GM11168 (cell line): ENCODE results near the gene ROPN1.

ENCODE experiments used
- in situ Hi-C: fragments of 300-500 bp; cut with MboI; formaldehyde crosslinking; loops from one replicate; pipeline ENCODE4 v1.12.0; 2022; ENCODE audit warnings: low sequenced_read_pairs; ENCODE audit not compliant: unreplicated experiment

Gene ROPN1

GRCh38 chr3:123951522-123952447, 40.1 kb downstream of the ROPN1 start:
- in situ Hi-C loops, result no loop called here

- in situ Hi-C loops, result no loop called here
Measured at GRCh38 chr3:123949641-123950040, 42.3 kb downstream of the ROPN1 start.

DNA sequence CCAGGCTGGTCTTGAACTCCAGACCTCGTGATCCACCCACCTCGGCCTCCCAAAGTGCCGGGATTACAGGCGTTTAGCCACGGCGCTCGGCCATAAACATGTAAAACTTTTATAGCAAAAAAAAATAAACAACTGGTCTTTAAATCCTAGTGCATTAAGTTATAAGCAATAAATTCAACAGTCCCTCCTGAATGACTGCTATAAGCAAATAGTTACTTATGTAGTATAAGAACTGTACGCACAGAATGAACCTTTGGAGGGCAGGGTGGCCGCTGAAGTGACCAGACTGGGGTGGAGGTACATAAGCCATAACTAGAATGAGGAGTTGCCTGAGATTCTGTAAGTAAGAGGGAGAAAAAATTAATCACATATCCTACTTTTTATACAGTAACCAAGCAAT, 43.5 kb downstream of the ROPN1 start:
- in situ Hi-C loops, result no loop called here

- in situ Hi-C loops, result no loop called here
Measured at GRCh38 chr3:123947482-123947881, 44.4 kb downstream of the ROPN1 start.

DNA sequence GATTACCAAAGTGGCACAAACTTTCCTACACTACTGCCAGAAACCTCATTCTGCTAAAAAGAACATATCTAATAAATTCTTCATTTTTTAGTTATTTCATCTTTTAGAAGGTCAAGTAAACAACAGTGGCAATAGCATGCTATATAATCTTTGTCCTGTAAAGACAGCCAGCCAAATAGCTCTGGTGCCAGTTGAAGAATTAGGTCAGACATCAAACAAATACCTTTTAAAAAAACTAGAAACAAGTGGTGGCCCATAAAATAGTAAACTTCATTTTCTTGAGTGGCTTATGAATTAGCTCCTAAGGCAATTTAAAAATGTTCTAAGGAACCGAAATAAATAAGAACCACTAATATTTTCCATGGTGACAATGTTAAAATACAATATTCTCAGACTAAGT, 50.4 kb downstream of the ROPN1 start:
- in situ Hi-C loops, result no loop called here

GRCh38 chr3:123941121-123941520, 50.8 kb downstream of the ROPN1 start:
- in situ Hi-C loops, result no loop called here

GRCh38 chr3:123939706-123940105, 52.2 kb downstream of the ROPN1 start:
- in situ Hi-C loops, result no loop called here

DNA sequence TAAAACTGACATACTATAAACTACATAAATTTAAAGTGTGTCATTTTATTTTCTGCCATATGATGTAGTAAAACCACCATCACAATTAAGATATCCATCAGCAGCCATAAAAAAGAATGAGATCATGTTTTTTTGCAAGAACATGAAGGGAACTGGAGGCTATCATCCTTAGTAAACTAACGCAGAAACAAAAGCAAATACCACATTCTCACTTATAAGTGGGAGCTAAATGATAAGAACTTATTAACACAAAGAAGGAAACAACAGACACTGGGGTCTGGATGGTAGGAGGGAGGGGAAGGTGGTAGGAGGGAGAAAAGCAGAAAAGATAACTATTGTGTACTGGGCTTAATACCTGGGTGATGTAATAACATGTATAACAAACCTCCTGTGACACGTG, 55.5 kb downstream of the ROPN1 start:
- in situ Hi-C loops, result no loop called here

DNA sequence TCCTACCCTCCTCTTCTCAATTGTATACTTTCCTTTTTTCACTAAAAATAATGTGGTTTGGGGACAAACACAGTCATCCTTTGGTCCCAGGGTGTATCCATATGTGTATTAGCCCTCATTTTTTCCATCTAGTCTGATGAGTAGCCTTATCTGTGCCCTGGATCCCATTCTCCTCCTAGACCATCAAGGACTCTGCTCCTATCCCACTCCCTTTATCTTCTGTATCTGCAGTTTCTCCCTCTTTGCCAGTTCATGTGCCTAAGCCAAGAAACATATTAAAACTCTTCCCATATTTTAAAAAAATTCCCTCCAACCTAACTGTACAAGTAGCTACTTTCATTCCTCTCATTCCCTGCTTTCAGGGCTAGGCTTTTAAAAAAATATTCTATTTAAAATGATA, 56.1 kb downstream of the ROPN1 start:
- in situ Hi-C loops, result no loop called here

- in situ Hi-C loops, result no loop called here
Measured at GRCh38 chr3:123934250-123934649, 57.7 kb downstream of the ROPN1 start.

DNA sequence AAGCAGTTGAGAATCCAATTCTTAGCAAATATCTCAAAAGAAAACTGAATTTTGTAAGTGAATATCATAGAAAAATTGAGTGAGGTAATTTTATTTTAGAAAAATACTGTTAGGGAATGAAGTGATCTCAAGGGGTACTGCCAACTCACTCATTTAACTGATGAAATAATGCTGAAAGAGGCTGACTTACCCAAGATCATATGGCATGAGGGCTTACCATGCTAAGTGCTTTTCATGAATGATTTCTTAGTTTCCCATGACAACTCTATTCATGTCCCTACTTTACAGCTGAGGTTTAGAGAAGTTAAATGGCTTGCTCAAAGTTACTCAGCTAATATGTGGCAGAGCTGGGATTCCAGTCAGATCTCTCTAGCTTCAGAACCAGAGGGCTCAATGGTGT, 61.5 kb downstream of the ROPN1 start:
- in situ Hi-C loops, result no loop called here

- in situ Hi-C loops, result no loop called here
Measured at GRCh38 chr3:123929325-123929724, 62.6 kb downstream of the ROPN1 start.

DNA sequence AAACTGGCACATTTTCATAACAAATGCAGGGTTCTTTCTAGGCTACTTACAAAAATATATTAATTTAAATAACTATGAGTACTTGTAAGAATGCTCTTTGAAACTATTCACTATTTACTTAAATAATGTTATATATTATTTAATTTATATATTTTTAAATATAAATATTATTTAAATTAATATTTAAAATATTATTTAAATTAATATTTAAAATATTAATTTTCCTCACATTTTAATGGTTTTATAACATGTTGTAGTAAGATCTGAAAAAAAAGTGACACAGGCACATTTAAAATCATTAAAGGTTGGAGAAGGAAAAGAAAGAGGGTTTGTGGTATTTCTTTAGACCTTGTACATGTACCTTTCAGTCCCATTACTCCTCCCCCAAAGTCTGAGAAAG, 65.5 kb downstream of the ROPN1 start:
- in situ Hi-C loops, result no loop called here

DNA sequence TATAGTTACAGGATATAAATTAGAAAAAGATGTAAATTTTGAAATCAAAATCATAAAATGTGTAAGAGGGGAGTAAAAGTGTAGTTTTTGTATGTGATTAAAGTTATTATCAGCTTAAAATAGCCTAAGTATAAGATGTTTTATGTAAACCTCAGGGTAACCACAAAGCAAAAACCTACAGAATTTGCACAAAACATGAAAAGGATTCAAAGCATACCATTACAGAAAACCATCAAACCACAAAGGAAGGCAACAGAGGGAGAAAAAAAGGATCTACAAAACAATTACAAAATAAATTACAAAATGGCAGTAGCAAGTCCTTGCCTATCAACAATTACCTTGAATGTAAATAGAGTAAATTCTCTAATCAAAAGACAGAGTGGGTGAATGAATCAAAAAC, 71.1 kb downstream of the ROPN1 start:
- in situ Hi-C loops, result no loop called here

DNA sequence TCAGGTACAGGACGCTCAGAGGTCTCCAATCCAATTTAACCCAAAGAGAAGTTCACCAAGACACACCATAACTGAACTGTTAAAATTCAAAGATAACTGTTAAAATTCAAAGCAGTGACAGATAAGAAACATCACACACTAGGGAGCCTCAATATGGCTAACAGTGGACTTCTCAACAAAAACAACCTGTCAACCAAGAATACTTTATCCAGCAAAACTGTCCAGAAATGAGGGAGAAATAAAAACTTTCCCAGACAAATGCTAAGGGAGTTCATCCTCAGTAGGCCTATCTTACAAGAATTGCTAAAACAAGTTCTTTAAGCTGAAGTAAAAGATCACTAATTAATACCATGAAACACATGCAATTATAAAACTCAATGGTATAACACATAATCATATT, 71.5 kb downstream of the ROPN1 start:
- in situ Hi-C loops, result no loop called here

DNA sequence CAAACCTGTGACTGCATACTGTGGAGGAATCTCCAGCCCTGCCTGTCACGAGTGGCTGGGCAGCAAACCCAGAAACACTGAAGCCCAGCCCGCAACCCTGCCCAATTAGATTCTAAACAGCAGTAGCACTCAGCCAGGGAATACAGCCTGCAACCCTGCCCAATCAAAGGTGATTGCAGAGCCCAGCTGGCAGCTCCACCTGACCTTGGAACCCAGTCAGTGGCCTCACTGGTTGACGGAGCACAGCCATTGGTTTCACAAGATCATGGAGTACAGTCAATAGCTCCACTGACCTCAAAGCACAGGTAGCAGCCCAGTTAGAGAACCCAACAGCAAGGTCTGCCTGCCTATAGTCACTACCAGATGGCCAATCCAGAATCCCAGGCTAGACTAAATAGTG, 72.6 kb downstream of the ROPN1 start:
- in situ Hi-C loops, result no loop called here
